ENCODE results near the gene RAB9B. TPM values are rescaled to one million over a fixed set of nuclear protein-coding genes. Genes with fewer than 3 reads are reported as not detected.

Gene RAB9B
- total RNA-seq, 1 experiment from 2014 or later, result 0.31 TPM

DNA sequence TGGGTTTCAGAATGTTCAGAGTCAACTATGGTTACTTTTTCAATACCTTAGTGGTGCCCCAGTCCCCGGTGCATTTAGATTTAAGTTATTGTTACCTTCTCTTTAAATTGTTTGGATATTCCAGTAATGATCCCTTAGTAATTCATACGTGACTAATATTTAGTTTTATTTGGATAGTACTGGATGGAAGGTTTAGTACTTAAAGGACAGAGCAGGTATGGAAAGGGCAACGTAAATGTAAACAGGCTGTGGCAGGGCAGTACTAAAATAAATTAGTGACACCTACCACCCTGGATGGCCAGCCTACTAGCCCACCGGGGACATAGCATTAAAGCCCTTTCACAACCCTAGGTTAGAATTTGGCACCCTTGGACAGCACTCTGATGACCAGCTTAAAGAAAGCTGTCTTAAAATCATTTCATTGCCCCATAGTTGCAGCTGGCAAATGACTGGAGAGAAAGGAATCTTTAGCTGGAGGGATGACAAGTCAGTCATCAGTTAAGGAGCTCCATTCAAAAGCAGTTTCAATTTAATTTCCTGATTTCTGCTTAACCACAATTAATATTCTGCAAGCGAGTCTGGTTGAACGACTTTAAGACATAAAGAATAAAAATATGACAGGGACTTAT, 39.0 kb downstream of the RAB9B start:
- Histone ChIP-seq H3K9ac (ENCODE audit: extremely low read depth, insufficient read length, low read length) (no peak overlapping the region), H3K27ac (ENCODE audit: insufficient read length, low read depth, low read length) (no peak overlapping the region), H3K4me2 (ENCODE audit: insufficient read depth, insufficient read length, low read length) (no peak overlapping the region), H3K27me3 (ENCODE audit: insufficient read depth, low read length) (no peaks in the 10 kb centered on the region), H2AFZ (ENCODE audit: low read length) (no peak overlapping the region), H4K91ac (ENCODE audit: insufficient read length, low read depth, low read length) (no peak overlapping the region), H4K8ac (replicated peaks; ENCODE audit: insufficient read length, low read depth, low read length) (no peak overlapping the region), H3K18ac (ENCODE audit: insufficient read length, low read depth, low read length) (no peak overlapping the region), H2AK5ac (ENCODE audit: insufficient read length, low read length) (no peak overlapping the region), H3K4me1 (ENCODE audit: insufficient read depth, low read length) (no peaks in the 10 kb centered on the region), H2BK120ac (ENCODE audit: low read depth, low read length, poor library complexity, severe bottlenecking) (no peak overlapping the region), H3K4ac (ENCODE audit: low read depth, low read length) (no peak overlapping the region), H4K20me1 (ENCODE audit: control insufficient read depth, insufficient read depth, insufficient read length) (no peaks in the 10 kb centered on the region), H2BK5ac (ENCODE audit: insufficient read length, low read length) (no peak overlapping the region), H3K79me1 (ENCODE audit: insufficient read depth, low read depth, low read length, poor library complexity, severe bottlenecking) (no peaks in the 10 kb centered on the region), H3K23ac (ENCODE audit: insufficient read length, low read depth, low read length) (no peak overlapping the region), H2BK20ac (ENCODE audit: low read depth, low read length, poor library complexity, severe bottlenecking) (no peak overlapping the region), H3K79me2 (ENCODE audit: insufficient read depth, low read length) (no peaks in the 10 kb centered on the region), H3K56ac (ENCODE audit: insufficient read length, low read depth, low read length) (no peak overlapping the region), H3T11ph (ENCODE audit: low read length) (no peak overlapping the region), H2BK15ac (ENCODE audit: low read depth, low read length) (no peak overlapping the region), H4K5ac (ENCODE audit: insufficient read length, low read depth, low read length) (no peak overlapping the region), H3K9me3 (ENCODE audit: control insufficient read depth, low read depth, low read length) (no peaks in the 10 kb centered on the region), H2BK12ac (ENCODE audit: insufficient read length, low read depth, low read length) (no peak overlapping the region), H3K23me2 (ENCODE audit: insufficient read length, low read depth, low read length, poor library complexity, severe bottlenecking) (no peaks in the 10 kb centered on the region), H3K14ac (ENCODE audit: insufficient read depth, low read length) (no peak overlapping the region)
- TF ChIP-seq, protein P1, sequence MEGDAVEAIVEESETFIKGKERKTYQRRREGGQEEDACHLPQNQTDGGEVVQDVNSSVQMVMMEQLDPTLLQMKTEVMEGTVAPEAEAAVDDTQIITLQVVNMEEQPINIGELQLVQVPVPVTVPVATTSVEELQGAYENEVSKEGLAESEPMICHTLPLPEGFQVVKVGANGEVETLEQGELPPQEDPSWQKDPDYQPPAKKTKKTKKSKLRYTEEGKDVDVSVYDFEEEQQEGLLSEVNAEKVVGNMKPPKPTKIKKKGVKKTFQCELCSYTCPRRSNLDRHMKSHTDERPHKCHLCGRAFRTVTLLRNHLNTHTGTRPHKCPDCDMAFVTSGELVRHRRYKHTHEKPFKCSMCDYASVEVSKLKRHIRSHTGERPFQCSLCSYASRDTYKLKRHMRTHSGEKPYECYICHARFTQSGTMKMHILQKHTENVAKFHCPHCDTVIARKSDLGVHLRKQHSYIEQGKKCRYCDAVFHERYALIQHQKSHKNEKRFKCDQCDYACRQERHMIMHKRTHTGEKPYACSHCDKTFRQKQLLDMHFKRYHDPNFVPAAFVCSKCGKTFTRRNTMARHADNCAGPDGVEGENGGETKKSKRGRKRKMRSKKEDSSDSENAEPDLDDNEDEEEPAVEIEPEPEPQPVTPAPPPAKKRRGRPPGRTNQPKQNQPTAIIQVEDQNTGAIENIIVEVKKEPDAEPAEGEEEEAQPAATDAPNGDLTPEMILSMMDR (conservative IDR thresholded peaks at IDR 0.05), result no peak
- Mint-ChIP-seq H3K4me1 (peaks cover 0 to 4% of the 10 kb centered on the region in 2 experiments; a peak in 2 of 4 replicates), H3K36me3 (ENCODE audit: insufficient read depth in 1 of 3, low read depth in 3 of 3) (peaks cover 18 to 42% (median 30%) of the 10 kb centered on the region in 3 experiments; a peak in 6 of 7 replicates), H3K4me3 (no peak overlapping the region), H3K27ac (no peak overlapping the region), H3K9me3 (peaks cover 0 to 18% of the 10 kb centered on the region in 2 experiments; a peak in 2 of 5 replicates), H3K27me3 (ENCODE audit: low read depth) (no peaks in the 10 kb centered on the region)
- WGBS (ENCODE audit: extremely low coverage, insufficient read length, low lambda C conversion rate), result no CpG with 5 or more reads among the region's 6 CpGs
- DNase-seq, result no peak
